Colonic mucosa (tissue), 4 donors: ENCODE data around the gene SHANK3. TPM values are rescaled to one million over a fixed set of nuclear protein-coding genes. Genes with fewer than 3 reads are reported as not detected.
"Not testable (repeated sequence)": the region's sequence is repeated elsewhere in the genome, so short reads cannot be mapped to it uniquely, and the experiment has no call there.

Experiments
- DNase-seq: peaks from one replicate; pipeline ENCODE4 v3.0.0-alpha.2; 2020
- H3K27ac ChIP-seq: fragments of 200-600 bp; one replicate; pipeline ENCODE4 v1.8.0; 2021
- H3K27me3 ChIP-seq: fragments of 200-600 bp; one replicate; pipeline ENCODE4 v1.8.0; 2021
- H3K36me3 ChIP-seq: fragments of 200-600 bp; one replicate; pipeline ENCODE4 v1.8.0; 2021
- H3K4me1 ChIP-seq: fragments of 200-600 bp; one replicate; pipeline ENCODE4 v1.8.0; 2021; ENCODE audit warnings: mild to moderate bottlenecking
- H3K4me3 ChIP-seq: fragments of 200-600 bp; one replicate; pipeline ENCODE4 v1.8.0; 2021
- H3K9ac ChIP-seq, 2 donors: one replicate each; pipeline ENCODE4 v1.7.0; 2013; ENCODE audit warnings: control low read depth in 2 of 2, low read depth in 2 of 2, low read length in 2 of 2
- H3K9me3 ChIP-seq: fragments of 200-600 bp; one replicate; pipeline ENCODE4 v1.8.0; 2021
- intact Hi-C: fragments of 100-400 bp; cut with DNase I; formaldehyde crosslinking; loops from one replicate; pipeline ENCODE4 v1.14.1; 2022
- total RNA-seq, 2 donors: library from RNA; stranded (reverse); fragmentation: NEBNext Ultra II Directional in 1 of 2; extraction: Animal tissue kit (Norgen Biotek cat#: 25700) in 1 of 2; gene quantifications; one replicate each; pipeline ENCODE4 v1.2.1, GENCODE V29; 2021
- TF ChIP-seq, protein P1 (sequence below): fragments of 200-600 bp; IDR thresholded peaks from one replicate; pipeline ENCODE4 v1.8.0; 2022; ENCODE audit warnings: antibody characterized with exemption, mild to moderate bottlenecking
- donor health status: healthy.
- donor health status: DM: no; HTN: no; CAD: no.
- donor health status: DM: no; HTN: no; CAD: no.

The SHANK3 gene
- total RNA-seq, 2 donors from 2014 or later: 3.6 to 4.3 TPM

DNA sequence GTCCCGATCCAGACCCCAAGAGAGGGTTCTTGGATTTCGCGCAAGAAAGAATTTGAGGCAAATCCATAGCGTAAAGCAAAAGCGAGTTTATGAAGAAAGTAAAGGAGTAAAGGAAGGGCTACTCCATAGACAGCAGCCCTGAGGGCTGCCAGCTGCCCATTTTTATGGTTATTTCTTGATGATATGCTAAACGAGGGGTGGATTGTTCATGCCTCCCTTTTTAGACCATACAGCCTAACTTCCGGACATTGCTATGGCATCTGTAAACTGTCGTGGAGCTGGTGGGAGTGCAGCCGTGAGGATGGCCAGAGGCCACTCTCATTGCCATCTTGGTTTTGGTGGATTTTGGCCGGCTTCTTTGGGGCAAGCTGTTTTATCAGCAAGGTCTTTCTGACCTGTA is 19.4 kb upstream of the SHANK3 start:
- Histone ChIP-seq H3K27ac (no peak overlapping the region), H3K36me3 (no peaks in the 10 kb centered on the region), H3K4me3 (no peak overlapping the region), H3K4me1 (no peaks in the 10 kb centered on the region), H3K9ac (no peak overlapping the region), H3K27me3 (no peaks in the 10 kb centered on the region), H3K9me3 (no peaks in the 10 kb centered on the region)
- DNase-seq: no peak
- intact Hi-C loops: no loop called here
- TF ChIP-seq, protein P1, sequence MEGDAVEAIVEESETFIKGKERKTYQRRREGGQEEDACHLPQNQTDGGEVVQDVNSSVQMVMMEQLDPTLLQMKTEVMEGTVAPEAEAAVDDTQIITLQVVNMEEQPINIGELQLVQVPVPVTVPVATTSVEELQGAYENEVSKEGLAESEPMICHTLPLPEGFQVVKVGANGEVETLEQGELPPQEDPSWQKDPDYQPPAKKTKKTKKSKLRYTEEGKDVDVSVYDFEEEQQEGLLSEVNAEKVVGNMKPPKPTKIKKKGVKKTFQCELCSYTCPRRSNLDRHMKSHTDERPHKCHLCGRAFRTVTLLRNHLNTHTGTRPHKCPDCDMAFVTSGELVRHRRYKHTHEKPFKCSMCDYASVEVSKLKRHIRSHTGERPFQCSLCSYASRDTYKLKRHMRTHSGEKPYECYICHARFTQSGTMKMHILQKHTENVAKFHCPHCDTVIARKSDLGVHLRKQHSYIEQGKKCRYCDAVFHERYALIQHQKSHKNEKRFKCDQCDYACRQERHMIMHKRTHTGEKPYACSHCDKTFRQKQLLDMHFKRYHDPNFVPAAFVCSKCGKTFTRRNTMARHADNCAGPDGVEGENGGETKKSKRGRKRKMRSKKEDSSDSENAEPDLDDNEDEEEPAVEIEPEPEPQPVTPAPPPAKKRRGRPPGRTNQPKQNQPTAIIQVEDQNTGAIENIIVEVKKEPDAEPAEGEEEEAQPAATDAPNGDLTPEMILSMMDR: no peak

DNA sequence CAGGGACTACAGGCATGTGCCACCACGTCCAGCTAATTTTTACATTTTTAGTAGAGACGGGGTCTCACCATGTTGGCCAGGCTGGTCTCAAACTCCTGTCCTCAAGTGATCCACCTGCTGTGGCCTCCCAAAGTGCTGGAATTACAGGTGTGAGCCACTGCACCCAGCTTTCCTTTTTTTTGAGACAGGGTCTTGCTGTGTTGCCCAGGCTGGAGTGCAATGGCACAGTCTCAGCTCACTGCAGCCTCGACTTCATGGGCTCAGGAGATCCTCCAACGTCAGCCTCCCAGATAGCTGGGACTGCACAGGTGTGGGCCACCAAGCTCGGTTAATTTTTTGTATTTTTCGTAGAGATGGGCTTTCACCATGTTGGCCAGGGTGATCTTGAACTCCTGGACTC is 18.0 kb upstream of the SHANK3 start:
- H3K27ac ChIP-seq, intact Hi-C loops, H3K9ac ChIP-seq, H3K9me3 ChIP-seq, H3K4me1 ChIP-seq, DNase-seq, H3K4me3 ChIP-seq, H3K27me3 ChIP-seq, H3K36me3 ChIP-seq: not testable (repeated sequence)

DNA sequence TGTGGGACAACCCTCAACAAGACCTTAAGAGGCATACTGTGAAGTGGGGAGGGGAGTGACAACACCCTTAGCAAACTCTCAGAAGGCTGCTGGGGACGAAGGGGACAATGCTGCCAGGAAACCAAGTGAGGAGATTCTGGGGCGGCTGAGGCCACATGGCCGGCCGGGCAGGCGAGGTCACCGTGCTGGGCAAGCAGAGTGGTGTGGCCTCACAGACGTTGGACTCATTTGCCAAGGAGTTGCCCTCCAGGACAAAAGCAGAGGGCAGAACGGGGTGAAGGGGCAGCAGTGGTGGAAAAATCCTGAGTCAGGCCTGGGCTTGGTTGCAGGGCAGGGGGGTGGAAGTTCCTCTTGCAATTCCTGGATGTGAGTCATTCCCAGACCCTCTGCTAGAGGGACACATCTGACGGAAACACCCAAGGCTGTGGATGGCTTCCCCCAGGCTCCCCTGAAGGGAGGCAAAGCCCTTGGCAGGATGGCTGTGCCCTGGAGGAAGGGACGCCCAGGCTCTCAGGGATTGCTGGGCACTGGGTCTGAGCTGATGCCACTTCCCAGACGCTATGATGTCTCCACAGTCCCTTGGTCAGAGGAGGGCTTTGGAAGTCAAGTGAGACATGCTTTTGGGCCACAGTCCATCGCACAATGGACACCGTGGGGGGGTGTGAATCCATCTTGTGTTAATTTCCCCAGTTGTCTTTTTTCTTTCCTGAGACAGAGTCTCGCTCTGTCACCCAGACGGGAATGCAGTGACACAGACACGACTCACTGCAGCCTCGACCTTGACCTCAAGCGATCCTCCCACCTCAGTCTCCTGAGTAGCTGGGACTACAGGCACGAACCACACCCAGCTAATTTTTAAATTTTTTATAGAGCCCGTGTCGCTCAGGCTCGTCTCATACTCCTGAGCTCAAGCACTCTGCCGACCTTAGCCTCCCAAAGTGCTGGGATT is 16.2 kb upstream of the SHANK3 start:
- Histone ChIP-seq H3K9me3 (no peaks in the 10 kb centered on the region), H3K4me3 (no peak overlapping the region), H3K4me1 (no peaks in the 10 kb centered on the region), H3K36me3 (no peaks in the 10 kb centered on the region), H3K9ac (no peak overlapping the region), H3K27me3 (no peaks in the 10 kb centered on the region), H3K27ac (no peak overlapping the region)
- TF ChIP-seq, protein P1: no peak
- no peak for DNase-seq
- intact Hi-C loops: no loop called here

DNA sequence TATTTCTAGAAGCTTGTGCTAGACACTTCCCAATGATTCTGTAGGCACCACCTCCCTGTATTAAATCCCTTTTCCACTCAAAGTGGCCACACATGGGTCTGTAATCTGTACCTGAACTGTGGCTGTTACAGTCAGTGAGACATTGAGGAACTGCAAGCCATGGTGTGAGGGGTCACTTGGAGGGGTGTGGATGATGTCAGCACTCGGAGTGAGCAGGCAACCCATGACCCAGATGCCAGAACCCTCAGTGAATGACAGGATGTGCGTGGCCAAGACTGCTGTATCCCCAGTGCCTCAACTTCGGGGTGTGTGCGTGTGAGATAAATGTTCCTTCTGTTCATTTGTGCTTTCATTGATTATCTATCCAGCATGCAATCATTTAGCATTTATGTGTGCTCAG is 14.7 kb upstream of the SHANK3 start:
- Histone ChIP-seq H3K4me1 (no peaks in the 10 kb centered on the region), H3K4me3 (no peak overlapping the region), H3K9ac (no peak overlapping the region), H3K27ac (no peak overlapping the region), H3K36me3 (no peaks in the 10 kb centered on the region), H3K9me3 (no peaks in the 10 kb centered on the region), H3K27me3 (no peaks in the 10 kb centered on the region)
- intact Hi-C loops: no loop called here
- TF ChIP-seq, protein P1: no peak
- DNase-seq: no peak

DNA sequence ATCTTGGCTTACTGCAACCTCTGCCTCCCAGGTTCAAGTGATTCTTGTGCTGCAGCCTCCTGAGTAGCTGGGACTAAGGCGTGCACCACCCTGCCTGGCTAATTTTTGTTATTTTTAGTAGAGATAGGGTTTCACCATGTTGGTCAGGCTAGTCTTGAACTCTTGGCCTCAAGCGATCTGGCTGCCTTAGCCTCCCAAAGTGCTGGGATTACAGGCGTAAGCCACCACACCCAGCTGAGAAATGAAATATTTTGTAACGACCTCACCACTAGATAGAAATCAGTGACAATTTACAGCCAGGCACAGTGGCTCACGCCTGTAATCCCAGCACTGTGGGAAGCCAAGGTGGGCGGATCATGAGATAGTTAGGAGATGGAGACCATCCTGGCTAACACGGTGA is 12.9 kb upstream of the SHANK3 start:
- H3K9me3 ChIP-seq, DNase-seq, H3K36me3 ChIP-seq, intact Hi-C loops, H3K9ac ChIP-seq, H3K4me3 ChIP-seq, H3K4me1 ChIP-seq, H3K27ac ChIP-seq, H3K27me3 ChIP-seq: not testable (repeated sequence)

DNA sequence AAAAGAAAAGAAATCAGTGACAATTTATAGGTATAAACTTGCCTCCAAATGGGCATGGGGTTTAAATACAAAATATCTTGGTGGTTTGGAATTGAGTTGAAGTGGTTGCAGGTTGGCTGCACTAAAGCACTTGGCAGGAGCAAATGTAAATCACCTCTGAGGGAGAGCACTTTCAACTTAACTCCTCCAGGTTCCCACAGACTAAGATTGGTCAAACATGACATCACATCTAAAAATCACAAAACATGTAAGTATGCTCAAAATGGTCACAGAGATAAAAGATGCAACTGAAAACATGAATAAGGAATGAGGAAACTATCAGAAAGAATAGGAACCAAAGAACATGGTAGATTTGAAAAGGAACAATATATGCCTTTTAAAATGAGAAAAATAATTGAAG is 12.3 kb upstream of the SHANK3 start:
- DNase-seq: no peak
- Histone ChIP-seq H3K9me3 (no peaks in the 10 kb centered on the region), H3K36me3 (no peaks in the 10 kb centered on the region), H3K4me3 (no peak overlapping the region), H3K9ac (no peak overlapping the region), H3K27ac (no peak overlapping the region), H3K27me3 (no peaks in the 10 kb centered on the region), H3K4me1 (no peaks in the 10 kb centered on the region)
- intact Hi-C loops: no loop called here
- TF ChIP-seq, protein P1: no peak
